Activated CD8-positive, alpha-beta memory T cell treated with anti-CD3 and anti-CD28 coated beads, Interleukin-2, amount 50 U/mL, for 24 hours (primary cell): ENCODE results near the gene SLC35A4.
"Not testable (repeated sequence)": the region's sequence is repeated elsewhere in the genome, so short reads cannot be mapped to it uniquely, and the experiment has no call there.

Experiments used
- DNase-seq: peaks from one replicate; pipeline ENCODE4 v3.0.0-alpha.2; 2020; ENCODE audit errors: extremely low read depth

SLC35A4 gene

DNA sequence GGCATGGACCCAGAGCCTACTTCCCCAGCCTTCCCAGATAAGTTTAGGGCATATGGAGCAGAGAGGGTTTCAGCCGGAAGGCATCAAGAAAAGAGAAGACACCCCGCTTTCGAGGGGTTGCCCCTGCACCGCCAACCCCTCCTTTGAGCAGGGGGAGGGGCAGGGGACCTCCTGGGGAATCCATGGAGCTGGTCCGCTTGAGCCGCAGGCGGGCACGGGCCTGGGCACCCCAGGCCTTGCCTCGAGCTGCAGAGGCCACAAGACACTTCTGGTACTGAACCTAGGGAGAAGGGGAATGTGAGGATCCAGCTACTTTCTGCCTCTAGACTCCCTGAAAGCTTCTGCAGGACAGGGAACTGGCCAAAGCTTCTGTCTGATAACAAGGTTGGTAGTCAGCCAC, 6.1 kb upstream of the SLC35A4 start:
- DNase-seq, result no peak

GRCh38 chr5:140560227-140560626, 4.4 kb upstream of the SLC35A4 start:
- DNase-seq, result no peak

- DNase-seq, result no peak
These were observed 2.7 kb upstream of the SLC35A4 start for GRCh38 chr5:140561753-140562523.

DNA sequence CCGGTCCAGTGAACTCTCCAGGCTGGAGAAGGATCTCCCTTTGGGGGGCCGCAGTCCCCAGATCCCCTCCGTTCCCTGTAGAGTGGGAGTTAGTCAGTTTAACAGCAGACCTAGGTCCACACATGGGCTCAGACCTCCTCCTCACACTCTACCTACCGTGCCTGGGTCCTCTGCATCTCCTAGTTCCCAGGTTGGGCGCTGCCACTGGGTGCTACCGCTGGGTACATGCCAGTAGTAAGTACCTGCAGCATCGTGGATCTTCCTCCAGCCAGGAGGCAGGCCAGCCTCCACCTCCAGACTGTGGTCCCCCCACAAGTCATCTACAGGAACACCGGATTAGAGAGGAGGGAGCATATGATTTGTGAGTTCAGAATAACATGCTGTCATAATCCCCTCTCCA, 1.0 kb upstream of the SLC35A4 start:
- no peak for DNase-seq

GRCh38 chr5:140565024-140565779, 574 bp downstream of the SLC35A4 start:
- no peak for DNase-seq

DNA sequence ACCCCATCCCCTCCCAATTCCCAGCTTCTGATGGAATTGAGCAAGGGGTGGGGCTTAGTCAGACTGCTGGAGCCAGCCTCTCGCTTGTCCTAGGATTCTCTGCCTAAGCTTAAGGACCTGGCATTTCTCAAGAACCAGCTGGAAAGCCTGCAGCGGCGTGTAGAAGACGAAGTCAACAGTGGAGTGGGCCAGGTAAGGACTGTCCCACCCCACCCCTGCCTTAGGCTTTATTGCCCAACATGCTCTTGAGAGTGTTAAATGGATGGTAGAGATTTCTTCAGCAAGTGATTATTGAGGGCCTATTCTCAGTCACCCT, 1.1 kb downstream of the SLC35A4 start:
- no peak for DNase-seq

DNA sequence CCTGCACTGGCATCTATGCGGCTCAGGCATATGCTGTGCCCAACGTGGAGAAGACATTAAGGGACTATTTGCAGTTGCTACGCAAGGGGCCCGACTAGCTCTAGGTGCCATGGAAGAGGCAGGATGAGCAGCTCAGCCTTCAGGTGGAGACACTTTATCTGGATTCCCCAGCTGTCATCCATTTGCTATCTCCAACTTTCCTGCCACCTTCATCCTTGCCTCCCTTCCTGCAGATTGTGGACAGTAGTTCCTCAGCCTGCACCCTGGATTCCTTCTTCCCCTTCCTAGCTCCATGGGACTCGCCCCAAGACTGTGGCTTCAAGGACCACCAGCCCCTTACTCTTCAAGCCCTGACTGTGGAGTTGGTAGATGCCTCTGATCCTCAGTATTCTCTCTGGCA, 2.0 kb downstream of the SLC35A4 start:
- no peak for DNase-seq

GRCh38 chr5:140567136-140567818, 2.6 kb downstream of the SLC35A4 start:
- no peak for DNase-seq

DNA sequence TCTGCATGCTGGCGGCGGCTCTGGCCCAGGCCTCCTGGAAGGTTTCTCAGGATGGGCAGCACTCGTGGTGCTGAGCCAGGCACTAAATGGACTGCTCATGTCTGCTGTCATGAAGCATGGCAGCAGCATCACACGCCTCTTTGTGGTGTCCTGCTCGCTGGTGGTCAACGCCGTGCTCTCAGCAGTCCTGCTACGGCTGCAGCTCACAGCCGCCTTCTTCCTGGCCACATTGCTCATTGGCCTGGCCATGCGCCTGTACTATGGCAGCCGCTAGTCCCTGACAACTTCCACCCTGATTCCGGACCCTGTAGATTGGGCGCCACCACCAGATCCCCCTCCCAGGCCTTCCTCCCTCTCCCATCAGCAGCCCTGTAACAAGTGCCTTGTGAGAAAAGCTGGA, 3.2 kb downstream of the SLC35A4 start:
- no peak for DNase-seq

- DNase-seq, result no peak
These were observed 3.9 kb downstream of the SLC35A4 start for GRCh38 chr5:140568443-140569063.

GRCh38 chr5:140569197-140569596, 4.6 kb downstream of the SLC35A4 start:
- no peak for DNase-seq

GRCh38 chr5:140570058-140570457, 5.4 kb downstream of the SLC35A4 start:
- DNase-seq, result no peak

DNA sequence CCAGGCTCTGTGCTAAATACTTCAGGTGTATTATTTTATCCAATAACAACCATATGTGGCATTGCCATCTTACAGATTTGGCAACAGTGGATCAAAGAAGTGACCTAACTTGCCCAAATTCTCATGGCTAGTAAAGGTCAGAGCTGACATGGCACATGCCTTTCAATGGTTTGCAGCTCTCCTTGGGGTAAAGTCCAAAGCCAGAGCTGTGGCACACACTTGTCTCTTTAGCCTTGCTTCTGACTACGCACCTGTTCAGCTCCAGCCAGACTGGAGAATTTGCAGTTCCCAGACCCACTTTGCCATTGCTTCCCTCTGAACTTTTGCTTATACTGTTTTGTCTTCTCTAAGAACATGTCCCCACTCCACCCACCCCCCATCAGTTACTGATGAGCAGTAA, 5.9 kb downstream of the SLC35A4 start:
- DNase-seq, result no peak

DNA sequence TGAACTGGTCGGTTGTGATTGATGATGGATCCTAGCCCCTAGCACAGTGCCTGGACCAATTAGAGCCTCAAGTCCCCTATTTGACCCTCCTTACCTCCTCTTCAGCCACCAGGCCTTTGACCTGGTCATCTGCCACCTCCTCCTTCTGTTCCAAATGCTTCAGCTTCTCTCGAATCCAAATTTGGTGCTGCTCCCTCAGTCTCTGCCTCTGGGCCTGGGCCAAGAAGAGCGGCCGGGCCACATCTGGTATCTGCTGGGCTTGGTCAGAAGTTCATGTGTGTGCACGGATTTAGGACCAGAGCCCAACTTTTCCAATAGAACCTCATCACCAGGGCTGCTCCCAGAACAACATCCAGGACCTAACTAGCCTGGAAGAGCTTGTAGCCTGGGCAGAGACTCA, 6.5 kb downstream of the SLC35A4 start:
- no peak for DNase-seq

- no peak for DNase-seq
These were observed 9.1 kb downstream of the SLC35A4 start for GRCh38 chr5:140573683-140574082.

DNA sequence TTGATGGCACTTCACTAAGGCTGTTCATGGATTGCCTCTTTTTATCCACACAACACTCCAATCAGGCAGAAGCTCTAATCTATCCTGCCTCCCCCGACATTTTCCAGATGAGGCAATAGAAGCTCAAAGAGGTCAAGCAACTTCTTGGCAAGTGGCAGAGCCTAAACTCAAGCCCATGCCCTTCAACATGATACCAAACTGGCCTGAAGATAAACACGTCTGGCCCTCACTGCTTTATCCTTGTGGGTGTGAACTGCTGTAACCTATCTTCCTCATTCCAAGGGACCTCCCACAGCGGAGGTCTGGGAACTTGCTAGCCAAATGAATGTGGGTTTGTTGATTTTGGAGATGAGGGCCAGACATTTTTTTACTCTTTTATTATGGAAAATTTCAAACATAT, 9.5 kb downstream of the SLC35A4 start:
- no peak for DNase-seq

DNA sequence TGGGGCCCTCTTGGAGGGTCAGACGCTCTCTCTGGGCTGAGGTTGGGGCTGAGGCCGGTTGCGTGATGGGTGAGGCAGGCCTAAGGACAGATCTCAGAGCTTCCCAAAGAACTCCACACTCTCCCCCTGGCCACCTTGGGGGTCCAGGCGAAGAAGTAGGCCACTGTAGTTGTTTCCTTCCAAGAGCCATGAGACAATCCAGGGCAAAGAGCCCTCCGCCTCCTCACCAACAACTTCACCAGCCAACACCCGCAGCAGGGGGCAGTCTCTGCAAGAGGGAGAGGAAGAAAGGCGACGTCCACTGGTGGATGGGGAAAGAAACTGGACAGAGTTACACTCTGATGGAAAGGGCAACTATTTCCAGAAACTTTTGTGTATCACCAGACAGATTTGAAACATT, 10.7 kb downstream of the SLC35A4 start:
- no peak for DNase-seq

- no peak for DNase-seq
These were observed 12.2 kb downstream of the SLC35A4 start for GRCh38 chr5:140576776-140577201.

GRCh38 chr5:140579188-140579747, 14.6 kb downstream of the SLC35A4 start:
- not testable (repeated sequence) for DNase-seq

DNA sequence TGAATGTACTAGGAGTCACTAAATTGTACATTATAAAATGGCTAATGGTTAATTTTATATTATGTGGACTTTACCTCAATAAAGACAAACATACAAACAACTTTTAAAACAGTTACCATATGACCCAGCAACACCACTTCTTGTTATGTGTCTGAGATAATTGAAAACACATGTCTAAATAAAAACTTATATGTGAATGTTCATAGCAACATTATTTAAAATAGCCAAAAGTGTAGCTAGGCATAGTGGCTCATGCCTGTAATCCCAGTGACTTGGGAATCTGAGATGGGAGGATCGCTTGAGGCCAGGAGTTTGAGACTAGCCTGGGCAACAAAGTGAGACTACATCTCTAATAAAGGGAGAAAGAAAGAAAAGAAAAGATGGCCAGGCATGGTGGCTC, 22.9 kb downstream of the SLC35A4 start:
- no peak for DNase-seq

- DNase-seq, result no peak
These were observed 23.9 kb downstream of the SLC35A4 start for GRCh38 chr5:140588311-140589070.
